WTC11 (cell line): Measurements from ENCODE around the gene SEC16A. TPM values are rescaled to one million over a fixed set of nuclear protein-coding genes. Genes with fewer than 3 reads are reported as not detected.

Experiments used
- ATAC-seq: fragments of 200-7000 bp; cut with Tn5 transposase; 2 replicates; pipeline ENCODE4 v1.10.0; 2021; ENCODE audit warnings: mild to moderate bottlenecking, moderate library complexity
- CTCF ChIA-PET: fragments of 300-600 bp; sonication (Branson Sonifier 250); formaldehyde crosslinking; loops from one replicate; lab custom pipeline; 2021; ENCODE audit warnings: antibody characterized with exemption; lab: Charles Lee
- POLR2A ChIA-PET: fragments of 350-600 bp; sonication (Branson Sonifier 250); formaldehyde crosslinking; loops from one replicate; lab custom pipeline; 2021; ENCODE audit warnings: antibody characterized with exemption; lab: Charles Lee
- DNase-seq: peaks from one replicate; pipeline ENCODE4 v3.0.0; 2021; ENCODE audit warnings: low spot score
- H3K27ac Mint-ChIP-seq: 2 replicates; pipeline ENCODE4 v1.8.0; 2021; ENCODE audit warnings: mixed read lengths
- H3K27me3 Mint-ChIP-seq: 2 replicates; pipeline ENCODE4 v1.8.0; 2021; ENCODE audit warnings: low read depth, mild to moderate bottlenecking, moderate library complexity, mixed read lengths
- H3K36me3 Mint-ChIP-seq: 2 replicates; pipeline ENCODE4 v1.8.0; 2021; ENCODE audit warnings: mixed read lengths
- H3K4me1 Mint-ChIP-seq: 2 replicates; pipeline ENCODE4 v1.8.0; 2022; ENCODE audit warnings: mixed read lengths
- H3K4me3 Mint-ChIP-seq: 2 replicates; pipeline ENCODE4 v1.8.0; 2021; ENCODE audit warnings: mild to moderate bottlenecking, moderate library complexity, mixed read lengths
- H3K9me3 Mint-ChIP-seq: 2 replicates; pipeline ENCODE4 v1.8.0; 2021; ENCODE audit warnings: mixed read lengths
- AR ChIP-seq: fragments of 250-450 bp; sonication (Bioruptor Pico); IDR thresholded peaks from 2 replicates; pipeline ENCODE4 v1.9.0; 2021; ENCODE audit warnings: mild to moderate bottlenecking
- CREM ChIP-seq: sonication (generic); formaldehyde crosslinking; IDR thresholded peaks from 2 replicates; pipeline ENCODE4 v1.8.1; 2022; ENCODE audit warnings: mild to moderate bottlenecking, missing genetic modification reagents, moderate library complexity
- ERG ChIP-seq: fragments of 250-450 bp; sonication (Bioruptor Pico); IDR thresholded peaks from 2 replicates; pipeline ENCODE4 v1.8.0; 2021; ENCODE audit warnings: mild to moderate bottlenecking
- FOXK1 ChIP-seq: sonication (generic); formaldehyde crosslinking; IDR thresholded peaks from 2 replicates; pipeline ENCODE4 v1.8.0; 2022; ENCODE audit warnings: mild to moderate bottlenecking, moderate library complexity, missing genetic modification reagents
- FOXP1 ChIP-seq: sonication (generic); formaldehyde crosslinking; IDR thresholded peaks from 2 replicates; pipeline ENCODE4 v1.8.0; 2022; ENCODE audit warnings: missing genetic modification reagents, mild to moderate bottlenecking, moderate library complexity, borderline replicate concordance
- GABPB1 ChIP-seq: sonication (generic); formaldehyde crosslinking; IDR thresholded peaks from 2 replicates; pipeline ENCODE4 v1.8.1; 2023; ENCODE audit warnings: mild to moderate bottlenecking, missing genetic modification reagents
- GRHL2 ChIP-seq: fragments of 250-450 bp; sonication (Bioruptor Pico); IDR thresholded peaks from 2 replicates; pipeline ENCODE4 v1.8.0; 2022; ENCODE audit warnings: mild to moderate bottlenecking, moderate library complexity; ENCODE audit not compliant: insufficient replicate concordance, severe bottlenecking
- HMGA2 ChIP-seq: fragments of 250-450 bp; sonication (Bioruptor Pico); IDR thresholded peaks from 2 replicates; pipeline ENCODE4 v1.4.0; 2021; ENCODE audit warnings: mild to moderate bottlenecking, moderate library complexity
- JAZF1 ChIP-seq: fragments of 250-450 bp; sonication (Bioruptor Pico); IDR thresholded peaks from 2 replicates; pipeline ENCODE4 v1.9.0; 2021; ENCODE audit warnings: moderate library complexity, mild to moderate bottlenecking, inconsistent platforms
- MLX ChIP-seq: sonication (generic); formaldehyde crosslinking; IDR thresholded peaks from 2 replicates; pipeline ENCODE4 v1.8.1; 2023; ENCODE audit warnings: mild to moderate bottlenecking, missing genetic modification reagents, moderate library complexity
- MYBL2 ChIP-seq: sonication (generic); formaldehyde crosslinking; IDR thresholded peaks from 2 replicates; pipeline ENCODE4 v1.8.1; 2023; ENCODE audit warnings: mild to moderate bottlenecking, moderate library complexity, missing genetic modification reagents
- NR2C2 ChIP-seq: sonication (generic); formaldehyde crosslinking; IDR thresholded peaks from 2 replicates; pipeline ENCODE4 v1.8.0; 2022; ENCODE audit warnings: mild to moderate bottlenecking, missing genetic modification reagents
- PREB ChIP-seq: sonication (generic); formaldehyde crosslinking; IDR thresholded peaks from 2 replicates; pipeline ENCODE4 v1.8.1; 2022; ENCODE audit warnings: mild to moderate bottlenecking, missing genetic modification reagents, moderate library complexity, borderline replicate concordance
- SOX15 ChIP-seq: fragments of 250-450 bp; sonication (Bioruptor Pico); IDR thresholded peaks from 2 replicates; pipeline ENCODE4 v1.9.0; 2021; ENCODE audit warnings: mild to moderate bottlenecking
- TCF7 ChIP-seq: sonication (generic); formaldehyde crosslinking; IDR thresholded peaks from 2 replicates; pipeline ENCODE4 v1.8.0; 2022; ENCODE audit warnings: mild to moderate bottlenecking, low read depth, missing genetic modification reagents, moderate library complexity
- ZMAT4 ChIP-seq: fragments of 250-450 bp; sonication (Bioruptor Pico); IDR thresholded peaks from 2 replicates; pipeline ENCODE4 v1.9.0; 2021; ENCODE audit warnings: mild to moderate bottlenecking
- total RNA-seq: library from RNA; stranded (reverse); gene quantifications from 3 replicates; pipeline ENCODE4 v1.2.3, GENCODE V29; 2021
- TF ChIP-seq, protein P1 (sequence below): fragments of 250-450 bp; sonication (Bioruptor Pico); conservative IDR thresholded peaks from 2 replicates; pipeline ENCODE4 v1.9.0; 2021; ENCODE audit warnings: mild to moderate bottlenecking
- TF ChIP-seq, protein P2 (sequence below): sonication (generic); formaldehyde crosslinking; IDR thresholded peaks from 2 replicates; pipeline ENCODE4 v1.8.1; 2022; ENCODE audit warnings: missing genetic modification reagents, borderline replicate concordance

SEC16A gene
- total RNA-seq, 1 experiment from 2014 or later = 70.9 TPM

GRCh38 chr9:136473354-136473721 is 9.5 kb downstream of the SEC16A start:
- H3K27ac Mint-ChIP-seq = no peak overlapping the region; the same call in 1 of the 2 replicates
- TF ChIP-seq, protein P1, sequence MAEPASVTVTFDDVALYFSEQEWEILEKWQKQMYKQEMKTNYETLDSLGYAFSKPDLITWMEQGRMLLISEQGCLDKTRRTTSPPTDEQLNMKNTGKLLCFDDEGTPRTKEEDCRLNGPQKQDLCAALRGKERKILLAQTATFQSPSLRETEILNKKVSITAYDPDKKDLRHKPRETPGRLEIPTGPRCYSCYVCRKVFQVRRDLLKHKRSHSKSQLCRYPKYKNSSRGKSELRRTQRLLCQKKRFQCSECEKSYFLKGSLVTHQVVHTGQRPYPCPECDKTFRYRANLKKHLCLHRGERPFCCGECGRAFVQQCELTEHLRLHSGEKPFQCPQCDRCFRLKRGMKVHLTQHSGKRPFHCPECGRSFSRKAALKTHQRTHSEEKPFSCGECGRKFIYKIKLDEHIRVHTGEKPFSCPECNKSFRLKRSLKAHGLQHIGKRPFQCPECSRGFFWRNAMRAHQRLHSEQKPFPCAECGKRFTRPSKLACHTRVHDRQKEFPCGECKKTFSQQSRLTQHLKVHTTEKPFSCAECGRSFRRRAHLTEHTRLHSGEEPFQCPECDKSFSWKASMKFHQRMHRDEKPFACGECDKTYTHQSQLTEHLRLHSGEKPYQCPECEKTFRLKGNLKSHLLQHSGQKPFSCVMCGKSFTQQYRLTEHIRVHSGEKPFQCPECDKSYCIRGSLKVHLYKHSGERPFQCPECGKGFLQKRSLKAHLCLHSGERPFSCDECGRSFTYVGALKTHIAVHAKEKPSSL (CRISPR knock-in tag) = no peak
- TF ChIP-seq FOXK1 (CRISPR knock-in tag) = no peak
- no peak for TF ChIP-seq JAZF1
- no peak for TF ChIP-seq GRHL2 (CRISPR knock-in tag)
- no peak for TF ChIP-seq MYBL2
- TF ChIP-seq ERG (CRISPR knock-in tag) = no peak
- TF ChIP-seq, protein P2, sequence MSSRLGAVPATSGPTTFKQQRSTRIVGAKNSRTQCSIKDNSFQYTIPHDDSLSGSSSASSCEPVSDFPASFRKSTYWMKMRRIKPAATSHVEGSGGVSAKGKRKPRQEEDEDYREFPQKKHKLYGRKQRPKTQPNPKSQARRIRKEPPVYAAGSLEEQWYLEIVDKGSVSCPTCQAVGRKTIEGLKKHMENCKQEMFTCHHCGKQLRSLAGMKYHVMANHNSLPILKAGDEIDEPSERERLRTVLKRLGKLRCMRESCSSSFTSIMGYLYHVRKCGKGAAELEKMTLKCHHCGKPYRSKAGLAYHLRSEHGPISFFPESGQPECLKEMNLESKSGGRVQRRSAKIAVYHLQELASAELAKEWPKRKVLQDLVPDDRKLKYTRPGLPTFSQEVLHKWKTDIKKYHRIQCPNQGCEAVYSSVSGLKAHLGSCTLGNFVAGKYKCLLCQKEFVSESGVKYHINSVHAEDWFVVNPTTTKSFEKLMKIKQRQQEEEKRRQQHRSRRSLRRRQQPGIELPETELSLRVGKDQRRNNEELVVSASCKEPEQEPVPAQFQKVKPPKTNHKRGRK (CRISPR knock-in tag) = no peak
- TF ChIP-seq ZMAT4 (CRISPR knock-in tag) = no peak
- no peak for TF ChIP-seq CREM (CRISPR knock-in tag)
- no peak for TF ChIP-seq GABPB1
- TF ChIP-seq AR (CRISPR knock-in tag) = no peak
- no peak for TF ChIP-seq PREB (CRISPR knock-in tag)
- TF ChIP-seq TCF7 (CRISPR knock-in tag) = no peak
- no peak for TF ChIP-seq SOX15 (CRISPR knock-in tag)
- TF ChIP-seq FOXP1 (CRISPR knock-in tag) = no peak
- no peak for TF ChIP-seq MLX (CRISPR knock-in tag)
- no peak for TF ChIP-seq HMGA2 (CRISPR knock-in tag)
- no peak for TF ChIP-seq NR2C2 (CRISPR knock-in tag)
- no peaks in the 10 kb centered on the region for H3K4me1 Mint-ChIP-seq
- ATAC-seq = no peak
- ChIA-PET CTCF (interaction anchor here (0.6 kb wide), 1 partner anchor 115 kb away, joined by 3 read pairs; no protein-coding TSS in a partner anchor), POLR2A (no interaction called here)
- DNase-seq = no peak
- no peak overlapping the region for H3K4me3 Mint-ChIP-seq
- peaks cover 58% of the 10 kb centered on the region for H3K36me3 Mint-ChIP-seq
- no peaks in the 10 kb centered on the region for H3K9me3 Mint-ChIP-seq
- H3K27me3 Mint-ChIP-seq = no peaks in the 10 kb centered on the region
